Neural progenitor cell (in vitro differentiated cells): Measurements from ENCODE around the gene PRM1.

Experiments used
- EZH2phosphoT487 ChIP-seq: fragments of 200-600 bp; sonication (generic); IDR thresholded peaks from 2 replicates; pipeline ENCODE4 v1.6.1; 2017; ENCODE audit warnings: antibody characterized with exemption
- TF ChIP-seq, protein P1 (sequence below): fragments of 200-600 bp; sonication (generic); IDR thresholded peaks from 2 replicates; pipeline ENCODE4 v1.5.1; 2017; ENCODE audit warnings: antibody characterized with exemption, mild to moderate bottlenecking

DNA sequence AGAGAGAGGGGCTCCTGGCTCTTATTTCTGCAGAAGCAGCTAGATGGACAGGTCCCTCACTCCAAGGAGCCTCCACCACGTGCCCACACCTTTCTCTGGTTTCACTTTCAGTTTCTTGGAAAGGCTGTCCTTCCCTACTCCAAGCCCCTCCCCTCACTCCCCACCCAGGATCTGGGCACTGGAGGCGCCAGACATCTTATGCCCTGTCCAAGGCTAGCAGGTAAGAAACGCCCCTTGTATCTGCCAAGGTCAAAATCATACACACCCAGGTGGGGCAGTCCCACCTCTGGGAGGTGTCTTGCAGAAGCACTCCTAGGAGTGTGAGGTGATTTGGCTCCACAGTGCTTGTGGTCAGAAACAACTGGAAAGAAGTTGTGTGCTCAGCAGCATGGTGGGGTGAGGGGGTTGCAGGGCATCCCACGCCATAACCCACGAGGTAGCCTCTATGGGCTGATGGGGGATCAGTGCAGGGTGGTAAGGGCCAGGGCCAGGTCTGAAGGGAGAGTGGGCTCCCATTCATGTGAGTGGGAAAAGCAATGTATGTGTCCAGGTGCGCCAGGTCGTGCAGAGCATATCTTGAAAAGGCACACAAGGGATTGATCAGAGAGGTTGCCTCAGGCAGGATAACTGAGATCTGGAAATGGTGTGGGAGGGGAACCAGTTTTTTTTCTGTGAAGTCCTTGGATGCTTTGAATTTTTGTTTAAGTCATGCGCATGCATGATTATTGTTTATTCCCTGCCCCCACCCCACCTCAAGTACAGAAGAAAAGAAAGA, 31.8 kb upstream of the PRM1 start:
- TF ChIP-seq, protein P1, sequence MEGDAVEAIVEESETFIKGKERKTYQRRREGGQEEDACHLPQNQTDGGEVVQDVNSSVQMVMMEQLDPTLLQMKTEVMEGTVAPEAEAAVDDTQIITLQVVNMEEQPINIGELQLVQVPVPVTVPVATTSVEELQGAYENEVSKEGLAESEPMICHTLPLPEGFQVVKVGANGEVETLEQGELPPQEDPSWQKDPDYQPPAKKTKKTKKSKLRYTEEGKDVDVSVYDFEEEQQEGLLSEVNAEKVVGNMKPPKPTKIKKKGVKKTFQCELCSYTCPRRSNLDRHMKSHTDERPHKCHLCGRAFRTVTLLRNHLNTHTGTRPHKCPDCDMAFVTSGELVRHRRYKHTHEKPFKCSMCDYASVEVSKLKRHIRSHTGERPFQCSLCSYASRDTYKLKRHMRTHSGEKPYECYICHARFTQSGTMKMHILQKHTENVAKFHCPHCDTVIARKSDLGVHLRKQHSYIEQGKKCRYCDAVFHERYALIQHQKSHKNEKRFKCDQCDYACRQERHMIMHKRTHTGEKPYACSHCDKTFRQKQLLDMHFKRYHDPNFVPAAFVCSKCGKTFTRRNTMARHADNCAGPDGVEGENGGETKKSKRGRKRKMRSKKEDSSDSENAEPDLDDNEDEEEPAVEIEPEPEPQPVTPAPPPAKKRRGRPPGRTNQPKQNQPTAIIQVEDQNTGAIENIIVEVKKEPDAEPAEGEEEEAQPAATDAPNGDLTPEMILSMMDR = no peak
- TF ChIP-seq EZH2phosphoT487 = no peak
